Measurements from ENCODE around the gene RGS6.

The RGS6 gene

DNA sequence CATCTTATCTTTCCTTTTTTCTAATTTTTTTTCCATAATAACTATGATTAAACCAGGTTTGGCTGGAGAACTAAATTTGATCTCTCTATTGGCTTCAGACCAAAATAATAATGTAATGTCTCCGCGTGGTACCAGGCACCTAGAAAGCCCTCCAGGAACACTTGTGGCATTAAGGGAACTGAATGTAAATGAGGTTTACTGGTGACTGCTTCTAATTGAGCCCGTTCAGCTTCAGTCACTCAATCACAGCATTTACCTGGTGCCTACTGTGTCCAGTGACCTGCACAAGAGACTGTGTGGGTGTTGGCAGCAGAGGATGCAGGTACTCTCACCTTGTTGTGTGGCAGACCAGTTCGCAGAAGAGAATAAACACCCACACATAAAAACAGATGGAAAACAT, 659.2 kb downstream of the RGS6 start:
- H3K9me3 ChIP-seq (ENCODE audit: control insufficient read depth, low read depth, low read length): no peaks in the 10 kb centered on the region
- H3K9ac ChIP-seq (ENCODE audit: low read length): no peak overlapping the region
- H3K27ac ChIP-seq (ENCODE audit: low read length): no peak overlapping the region
- H3K4me3 ChIP-seq (ENCODE audit: low read length): no peak overlapping the region
- no peaks in the 10 kb centered on the region for H3K4me1 ChIP-seq (ENCODE audit: control insufficient read depth, low read depth, low read length)
- H3K27me3 ChIP-seq (ENCODE audit: control insufficient read depth, insufficient read depth, low read length): no peaks in the 10 kb centered on the region
- H3K36me3 ChIP-seq (ENCODE audit: control insufficient read depth, low read depth, low read length): no peaks in the 10 kb centered on the region

DNA sequence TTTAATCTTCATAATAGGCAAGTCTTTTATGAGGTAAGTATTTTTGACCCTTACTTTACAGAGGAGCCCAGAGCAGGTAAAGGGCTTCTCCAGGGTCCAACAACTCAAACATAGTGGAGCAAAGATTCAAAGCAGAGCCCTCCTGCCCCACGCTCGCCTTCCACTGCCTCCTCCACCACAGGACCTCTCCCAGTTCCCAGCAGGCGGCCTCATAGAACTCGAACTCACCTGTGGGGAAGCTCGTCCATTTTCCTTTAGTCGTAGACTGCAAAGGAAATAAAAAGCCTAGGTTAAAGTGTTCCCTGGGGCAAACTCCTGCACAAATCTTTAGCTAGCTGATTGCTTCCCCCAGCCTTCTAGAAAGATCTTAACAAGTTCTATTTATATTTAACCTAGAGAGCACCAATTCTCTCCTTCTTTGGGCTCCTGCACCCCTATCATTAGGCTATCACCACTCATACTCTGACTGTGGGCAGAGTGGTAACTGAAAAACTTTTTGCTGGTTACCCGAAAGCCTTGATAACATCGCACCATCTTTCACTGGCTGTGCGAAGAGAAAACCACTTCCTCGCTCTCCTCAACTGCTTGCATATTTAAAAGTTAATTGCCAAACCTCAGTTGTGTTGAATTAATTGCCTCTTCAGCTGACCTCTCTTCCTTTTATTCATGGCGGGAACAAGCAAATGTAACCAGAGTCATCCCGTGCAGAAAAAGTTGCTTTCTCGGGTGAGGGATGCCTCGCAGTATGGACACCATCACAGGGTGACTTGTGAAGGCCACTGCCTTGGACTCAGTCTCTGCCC, 662.1 kb downstream of the RGS6 start:
- Histone ChIP-seq H3K27me3 (ENCODE audit: control insufficient read depth, insufficient read depth, low read length) (no peaks in the 10 kb centered on the region), H3K9ac (ENCODE audit: low read length) (no peak overlapping the region), H3K9me3 (ENCODE audit: control insufficient read depth, low read depth, low read length) (no peaks in the 10 kb centered on the region), H3K4me3 (ENCODE audit: low read length) (no peak overlapping the region), H3K4me1 (ENCODE audit: control insufficient read depth, low read depth, low read length) (no peaks in the 10 kb centered on the region), H3K36me3 (ENCODE audit: control insufficient read depth, low read depth, low read length) (no peaks in the 10 kb centered on the region), H3K27ac (ENCODE audit: low read length) (no peak overlapping the region)

DNA sequence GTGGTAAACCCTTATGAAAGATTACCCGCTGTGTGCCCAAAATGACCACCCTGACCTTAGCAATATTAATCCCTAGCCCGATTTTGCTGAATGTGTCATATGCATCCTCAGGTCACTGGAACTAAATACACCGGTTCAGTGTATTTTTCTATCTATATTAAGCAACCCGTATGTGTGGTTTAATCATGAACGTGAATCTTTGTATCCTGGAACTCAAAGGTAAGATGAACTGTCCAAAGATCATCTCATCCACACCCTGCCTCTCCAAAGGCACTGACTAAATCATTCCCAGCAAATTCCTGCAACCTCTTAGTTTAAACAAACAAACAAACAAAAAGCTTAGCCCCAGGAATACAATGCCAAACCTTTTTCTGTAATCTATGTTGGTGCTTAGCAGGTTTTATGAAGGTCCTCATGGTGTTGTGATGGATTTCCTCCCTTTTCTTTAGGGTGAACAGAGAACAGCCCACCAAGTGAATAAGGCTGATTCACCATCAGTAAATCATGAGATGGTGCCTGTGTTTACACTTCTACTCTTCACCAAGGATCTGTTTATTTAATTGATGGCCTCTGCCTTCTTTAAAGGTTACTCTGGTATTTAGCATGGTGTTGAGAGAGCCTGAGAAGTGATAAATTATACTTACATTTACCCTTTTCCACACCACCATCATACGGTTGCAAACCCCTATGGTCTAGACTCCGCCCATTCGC, 663.1 kb downstream of the RGS6 start:
- H3K27ac ChIP-seq (ENCODE audit: low read length): no peak overlapping the region
- no peaks in the 10 kb centered on the region for H3K9me3 ChIP-seq (ENCODE audit: control insufficient read depth, low read depth, low read length)
- H3K4me3 ChIP-seq (ENCODE audit: low read length): no peak overlapping the region
- H3K27me3 ChIP-seq (ENCODE audit: control insufficient read depth, insufficient read depth, low read length): no peaks in the 10 kb centered on the region
- no peaks in the 10 kb centered on the region for H3K4me1 ChIP-seq (ENCODE audit: control insufficient read depth, low read depth, low read length)
- no peaks in the 10 kb centered on the region for H3K36me3 ChIP-seq (ENCODE audit: control insufficient read depth, low read depth, low read length)
- no peak overlapping the region for H3K9ac ChIP-seq (ENCODE audit: low read length)

DNA sequence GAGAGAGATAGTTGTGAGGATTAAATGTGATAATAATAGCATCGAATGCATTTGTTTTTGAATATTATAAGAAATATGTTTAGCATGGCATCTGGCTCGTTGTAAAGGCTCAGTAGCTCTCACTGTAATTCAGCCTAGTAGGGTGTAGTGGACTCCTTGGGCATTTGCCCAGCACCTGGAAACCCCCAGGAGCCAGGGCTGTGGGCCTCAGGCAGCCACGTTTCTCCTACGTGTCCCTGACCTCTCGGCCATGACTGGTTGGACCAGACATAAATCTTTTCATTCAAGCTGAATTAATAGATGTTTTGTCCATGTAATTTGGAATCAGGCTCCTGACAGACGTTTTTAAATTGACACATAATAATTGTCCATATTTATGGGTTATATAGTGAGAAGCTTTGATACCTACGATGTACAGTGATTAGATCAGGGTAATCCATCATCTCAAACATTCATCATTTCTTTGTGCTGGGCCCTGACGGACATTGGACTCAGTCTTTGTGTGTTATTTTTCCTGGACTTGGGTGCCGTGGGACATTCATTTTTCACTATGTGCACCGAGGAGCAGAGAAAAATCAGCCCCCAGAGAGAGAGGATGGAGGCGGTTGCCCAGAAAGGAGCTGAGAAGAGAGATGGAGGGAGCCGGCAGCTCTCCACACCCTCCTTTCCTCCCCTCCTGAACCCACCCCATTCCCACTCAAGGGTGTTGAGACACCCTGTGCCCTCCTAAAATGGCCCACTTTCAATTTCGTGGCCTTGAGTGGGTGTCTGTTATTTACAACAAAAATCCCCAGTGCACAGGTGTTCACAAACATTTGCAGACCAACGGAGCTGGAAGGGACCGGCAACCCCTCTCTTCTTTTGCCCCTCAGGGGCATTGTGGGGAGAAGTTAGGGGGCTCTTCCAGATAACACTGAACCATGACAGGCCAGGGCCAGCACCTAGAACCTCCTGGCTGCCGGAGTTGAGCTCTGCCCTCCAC, 665.3 kb downstream of the RGS6 start:
- H3K4me1 ChIP-seq (ENCODE audit: control insufficient read depth, low read depth, low read length): no peaks in the 10 kb centered on the region
- H3K27me3 ChIP-seq (ENCODE audit: control insufficient read depth, insufficient read depth, low read length): no peaks in the 10 kb centered on the region
- H3K27ac ChIP-seq (ENCODE audit: low read length): no peak overlapping the region

DNA sequence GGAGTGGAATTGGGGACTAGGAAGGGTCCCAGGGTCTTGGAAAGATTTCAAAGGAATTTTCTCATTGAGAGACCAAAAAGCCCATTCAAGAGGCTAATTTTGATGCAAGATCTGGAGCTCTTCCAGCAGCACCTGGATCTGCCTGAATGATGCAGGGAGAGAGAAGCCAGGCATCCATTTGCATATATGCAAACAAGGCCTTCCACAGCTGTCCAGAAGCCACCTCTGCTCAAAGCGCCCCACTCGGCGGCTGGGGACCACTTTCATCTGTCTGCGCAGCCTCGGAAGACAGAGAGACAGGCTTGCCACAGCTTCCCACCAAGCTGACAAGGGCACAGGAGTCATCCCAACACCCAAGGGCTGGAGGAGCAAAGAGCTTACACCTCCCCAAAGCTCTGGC, 666.1 kb downstream of the RGS6 start:
- Histone ChIP-seq H3K36me3 (ENCODE audit: control insufficient read depth, low read depth, low read length) (no peaks in the 10 kb centered on the region), H3K27me3 (ENCODE audit: control insufficient read depth, insufficient read depth, low read length) (no peaks in the 10 kb centered on the region), H3K27ac (ENCODE audit: low read length) (no peak overlapping the region)

More for the DNA sequence above, 665.3 kb downstream of the RGS6 start:
- no peak overlapping the region for H3K4me3 ChIP-seq (ENCODE audit: low read length)
- no peaks in the 10 kb centered on the region for H3K9me3 ChIP-seq (ENCODE audit: control insufficient read depth, low read depth, low read length)
- H3K36me3 ChIP-seq (ENCODE audit: control insufficient read depth, low read depth, low read length): no peaks in the 10 kb centered on the region
- no peak overlapping the region for H3K9ac ChIP-seq (ENCODE audit: low read length)

DNA sequence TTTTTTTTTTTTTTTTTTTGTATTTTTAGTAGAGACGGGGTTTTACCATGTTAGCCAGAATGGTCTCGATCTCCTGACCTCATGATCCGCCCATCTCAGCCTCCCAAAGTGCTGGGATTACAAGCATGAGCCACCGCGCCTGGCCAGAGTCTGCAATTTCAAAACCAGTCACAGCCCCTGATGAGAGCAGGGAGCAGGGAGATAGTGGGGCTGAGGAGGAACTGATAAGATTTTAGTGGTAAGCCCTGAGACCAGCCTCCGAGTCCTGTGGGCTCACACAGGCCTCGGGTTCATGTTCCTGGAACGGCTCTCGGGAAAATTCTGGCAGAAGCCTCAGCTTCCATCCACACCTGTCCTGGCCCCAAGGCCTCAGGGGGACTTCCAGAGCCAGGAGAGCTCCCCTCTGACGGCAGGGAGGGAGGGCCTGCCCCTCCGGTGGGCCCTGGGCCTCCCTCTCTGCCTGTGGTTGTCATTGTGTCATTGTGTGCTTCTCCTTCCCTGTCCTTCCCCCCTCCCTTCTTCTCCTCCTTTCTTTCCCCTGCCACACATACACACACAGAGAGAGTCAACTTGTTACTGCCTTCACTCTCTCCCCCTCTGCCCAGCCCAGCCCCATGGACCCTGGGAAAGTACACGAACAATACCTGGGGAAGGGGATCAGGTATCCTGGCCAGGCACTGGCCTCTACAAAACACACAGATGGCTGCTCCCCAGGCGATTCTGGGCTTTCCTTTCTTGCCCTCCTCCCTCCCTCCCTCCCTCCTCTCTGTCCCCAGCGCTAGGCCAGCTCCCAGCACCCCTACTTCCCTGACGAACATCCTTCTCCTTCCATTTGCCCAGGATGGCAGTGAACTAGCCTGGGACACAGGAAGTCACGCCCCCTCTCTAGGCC, 667.6 kb downstream of the RGS6 start:
- Histone ChIP-seq H3K4me1 (ENCODE audit: control insufficient read depth, low read depth, low read length) (no peaks in the 10 kb centered on the region), H3K27ac (ENCODE audit: low read length) (no peak overlapping the region), H3K27me3 (ENCODE audit: control insufficient read depth, insufficient read depth, low read length) (no peaks in the 10 kb centered on the region), H3K36me3 (ENCODE audit: control insufficient read depth, low read depth, low read length) (no peaks in the 10 kb centered on the region), H3K4me3 (ENCODE audit: low read length) (no peak overlapping the region), H3K9ac (ENCODE audit: low read length) (no peak overlapping the region), H3K9me3 (ENCODE audit: control insufficient read depth, low read depth, low read length) (no peaks in the 10 kb centered on the region)

More for the DNA sequence above, 666.1 kb downstream of the RGS6 start:
- H3K4me3 ChIP-seq (ENCODE audit: low read length): no peak overlapping the region
- no peaks in the 10 kb centered on the region for H3K9me3 ChIP-seq (ENCODE audit: control insufficient read depth, low read depth, low read length)
- H3K9ac ChIP-seq (ENCODE audit: low read length): no peak overlapping the region
- no peaks in the 10 kb centered on the region for H3K4me1 ChIP-seq (ENCODE audit: control insufficient read depth, low read depth, low read length)

DNA sequence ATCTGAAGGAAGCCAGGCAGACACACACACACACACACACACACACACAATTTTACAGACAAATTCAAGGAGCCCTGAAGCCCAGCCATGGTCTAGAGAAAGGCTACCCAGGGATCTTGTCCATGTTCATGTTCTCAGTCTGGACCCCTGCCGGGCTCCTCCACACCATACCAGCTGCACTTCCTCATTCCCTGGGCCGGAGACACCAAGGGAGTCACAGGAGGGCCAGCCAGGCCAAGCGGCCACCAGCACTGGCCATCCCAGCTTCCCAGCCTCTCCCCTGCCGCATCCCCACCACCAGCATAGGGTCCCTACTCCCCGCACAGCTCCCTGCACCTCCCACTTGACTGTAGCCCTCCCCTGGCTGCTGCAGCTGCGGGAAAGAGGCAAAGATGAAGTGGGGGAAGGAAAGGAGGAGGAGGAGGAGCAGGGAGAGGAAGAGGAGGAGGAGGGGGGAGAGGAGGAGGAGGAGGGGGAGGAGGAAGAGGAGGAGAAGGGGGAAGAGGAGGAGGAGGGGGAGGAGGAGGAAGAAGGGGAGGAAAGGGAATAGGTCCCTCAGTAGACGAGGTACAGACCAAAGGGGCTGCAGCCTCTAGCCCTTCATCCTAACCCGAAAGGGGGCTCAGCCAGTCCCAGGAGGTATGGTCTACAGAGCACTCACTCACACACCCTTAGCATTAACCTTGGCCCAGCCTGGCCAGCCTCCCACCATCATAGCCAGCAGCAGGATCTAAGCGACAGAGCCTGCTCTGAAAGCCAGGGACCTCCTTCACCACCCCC, 668.5 kb downstream of the RGS6 start:
- H3K9me3 ChIP-seq (ENCODE audit: control insufficient read depth, low read depth, low read length): no peaks in the 10 kb centered on the region
- no peaks in the 10 kb centered on the region for H3K27me3 ChIP-seq (ENCODE audit: control insufficient read depth, insufficient read depth, low read length)
- H3K4me3 ChIP-seq (ENCODE audit: low read length): no peak overlapping the region
- H3K9ac ChIP-seq (ENCODE audit: low read length): no peak overlapping the region
- H3K27ac ChIP-seq (ENCODE audit: low read length): no peak overlapping the region
- no peaks in the 10 kb centered on the region for H3K36me3 ChIP-seq (ENCODE audit: control insufficient read depth, low read depth, low read length)
- no peaks in the 10 kb centered on the region for H3K4me1 ChIP-seq (ENCODE audit: control insufficient read depth, low read depth, low read length)

DNA sequence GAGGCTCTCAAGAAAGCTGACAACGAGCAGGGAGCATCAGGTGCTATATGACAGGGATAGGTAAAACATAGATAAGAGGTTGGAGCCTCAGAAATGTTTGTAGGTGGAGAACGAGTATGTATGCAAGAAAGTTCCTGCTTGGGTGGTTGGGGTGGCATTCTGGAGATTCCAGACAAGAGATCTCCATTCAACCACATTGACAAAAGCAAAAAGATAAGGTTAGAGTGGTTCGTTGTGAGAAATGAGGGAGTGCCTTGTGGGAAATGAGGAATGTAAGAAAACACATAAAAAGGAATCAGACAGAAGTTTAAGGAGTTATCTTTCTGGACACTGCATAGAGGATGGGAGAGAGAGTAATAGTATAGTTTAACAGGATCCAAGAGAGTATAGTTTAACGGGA, 671.4 kb downstream of the RGS6 start:
- H3K27ac ChIP-seq (ENCODE audit: low read length): no peak overlapping the region
- no peak overlapping the region for H3K9ac ChIP-seq (ENCODE audit: low read length)
- no peaks in the 10 kb centered on the region for H3K27me3 ChIP-seq (ENCODE audit: control insufficient read depth, insufficient read depth, low read length)
- H3K4me1 ChIP-seq (ENCODE audit: control insufficient read depth, low read depth, low read length): no peaks in the 10 kb centered on the region
- no peaks in the 10 kb centered on the region for H3K36me3 ChIP-seq (ENCODE audit: control insufficient read depth, low read depth, low read length)
- H3K9me3 ChIP-seq (ENCODE audit: control insufficient read depth, low read depth, low read length): no peaks in the 10 kb centered on the region
- H3K4me3 ChIP-seq (ENCODE audit: low read length): no peak overlapping the region

DNA sequence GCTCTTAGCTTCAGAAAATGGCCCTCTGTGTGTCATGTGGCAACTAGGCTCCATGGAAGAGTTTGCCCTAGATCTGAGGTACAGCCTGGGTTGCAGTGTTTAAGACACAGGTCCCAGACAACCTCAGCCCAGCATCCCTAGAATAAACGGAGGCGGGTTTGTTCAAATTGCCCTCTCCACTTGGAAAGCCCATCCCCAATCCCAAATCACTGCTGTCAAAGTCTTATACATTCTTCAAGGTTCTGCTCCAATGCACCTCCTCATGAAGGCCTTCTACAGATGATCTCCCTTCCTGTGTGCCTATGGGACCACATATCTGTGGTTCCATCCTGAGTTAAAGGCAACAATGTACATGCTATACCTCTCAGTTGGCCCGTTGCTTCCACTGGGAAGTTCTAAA, 671.9 kb downstream of the RGS6 start:
- Histone ChIP-seq H3K9ac (ENCODE audit: low read length) (no peak overlapping the region), H3K27me3 (ENCODE audit: control insufficient read depth, insufficient read depth, low read length) (no peaks in the 10 kb centered on the region), H3K9me3 (ENCODE audit: control insufficient read depth, low read depth, low read length) (no peaks in the 10 kb centered on the region), H3K4me1 (ENCODE audit: control insufficient read depth, low read depth, low read length) (no peaks in the 10 kb centered on the region), H3K4me3 (ENCODE audit: low read length) (no peak overlapping the region), H3K36me3 (ENCODE audit: control insufficient read depth, low read depth, low read length) (no peaks in the 10 kb centered on the region), H3K27ac (ENCODE audit: low read length) (no peak overlapping the region)
